OCI-LY1 (cell line): ENCODE results near the gene MRPL54.

Source experiments
- H2AFZ ChIP-seq: fragments of 200-600 bp; sonication (generic), shearing (Covaris generic); 2 replicates; pipeline ENCODE4 v1.6.0; 2014; ENCODE audit warnings: antibody characterized with exemption, mild to moderate bottlenecking, low read length
- H3F3A ChIP-seq: fragments of 200-600 bp; sonication (generic), shearing (Covaris generic); 2 replicates; pipeline ENCODE4 v1.6.0; 2014; ENCODE audit warnings: mild to moderate bottlenecking, antibody characterized with exemption, low read length, moderate library complexity; ENCODE audit not compliant: insufficient read depth
- H3K27ac ChIP-seq: fragments of 200-600 bp; sonication (generic); 2 replicates; pipeline ENCODE4 v1.5.1; 2014; ENCODE audit warnings: low read length, mixed run types, mild to moderate bottlenecking, low read depth; ENCODE audit not compliant: poor library complexity, severe bottlenecking
- H3K27me3 ChIP-seq: fragments of 200-600 bp; sonication (generic); 2 replicates; pipeline ENCODE4 v1.6.0; 2014; ENCODE audit warnings: antibody characterized with exemption, mild to moderate bottlenecking, low read length, moderate library complexity; ENCODE audit not compliant: insufficient read depth
- H3K36me3 ChIP-seq: fragments of 200-600 bp; sonication (generic); 2 replicates; pipeline ENCODE4 v1.6.1; 2014; ENCODE audit warnings: mild to moderate bottlenecking, antibody characterized with exemption, low read length, moderate library complexity, mixed read lengths; ENCODE audit not compliant: insufficient read depth
- H3K4me1 ChIP-seq: fragments of 200-600 bp; sonication (generic); 2 replicates; pipeline ENCODE4 v1.5.1; 2014; ENCODE audit warnings: mild to moderate bottlenecking, low read length, moderate library complexity; ENCODE audit not compliant: insufficient read depth, severe bottlenecking
- H3K4me2 ChIP-seq: fragments of 200-600 bp; sonication (generic), shearing (Covaris generic); 2 replicates; pipeline ENCODE4 v1.6.1; 2014; ENCODE audit warnings: low read length
- H3K4me3 ChIP-seq: fragments of 200-600 bp; sonication (generic); 2 replicates; pipeline ENCODE4 v1.5.1; 2014; ENCODE audit warnings: low read length, low read depth, mild to moderate bottlenecking, mixed read lengths; ENCODE audit not compliant: poor library complexity, severe bottlenecking
- H3K79me2 ChIP-seq: fragments of 200-600 bp; shearing (Covaris generic); 2 replicates; pipeline ENCODE4 v1.6.1; 2016; ENCODE audit warnings: mixed run types, low read length, mixed read lengths; ENCODE audit not compliant: insufficient read depth
- H3K9ac ChIP-seq: fragments of 200-600 bp; sonication (generic), shearing (Covaris generic); 2 replicates; pipeline ENCODE4 v1.6.1; 2014; ENCODE audit warnings: mild to moderate bottlenecking, low read length, mixed read lengths
- H3K9me2 ChIP-seq: fragments of 200-600 bp; sonication (generic), shearing (Covaris generic); 2 replicates; pipeline ENCODE4 v1.6.1; 2014; ENCODE audit warnings: low read depth, mild to moderate bottlenecking, low read length, mixed read lengths
- H3K9me3 ChIP-seq: fragments of 200-600 bp; shearing (Covaris generic); 2 replicates; pipeline ENCODE4 v1.6.1; 2014; ENCODE audit warnings: low read length, mixed read lengths
- H4K20me1 ChIP-seq: fragments of 200-600 bp; sonication (generic), shearing (Covaris generic); 2 replicates; pipeline ENCODE4 v1.6.0; 2016; ENCODE audit warnings: mild to moderate bottlenecking, low read length; ENCODE audit not compliant: insufficient read depth
- CTCF ChIP-seq: fragments of 200-600 bp; sonication (generic), shearing (Covaris generic); IDR thresholded peaks from 2 replicates; pipeline ENCODE4 v1.5.1; 2017; ENCODE audit warnings: mild to moderate bottlenecking, antibody characterized with exemption, low read length, moderate library complexity, mixed read lengths
- EZH2 ChIP-seq: fragments of 200-600 bp; sonication (generic), shearing (Covaris generic); IDR thresholded peaks from 2 replicates; pipeline ENCODE4 v1.8.0; 2017; ENCODE audit warnings: borderline replicate concordance, mixed run types, mild to moderate bottlenecking, antibody characterized with exemption, low read length, moderate library complexity, mixed read lengths

Gene MRPL54

DNA sequence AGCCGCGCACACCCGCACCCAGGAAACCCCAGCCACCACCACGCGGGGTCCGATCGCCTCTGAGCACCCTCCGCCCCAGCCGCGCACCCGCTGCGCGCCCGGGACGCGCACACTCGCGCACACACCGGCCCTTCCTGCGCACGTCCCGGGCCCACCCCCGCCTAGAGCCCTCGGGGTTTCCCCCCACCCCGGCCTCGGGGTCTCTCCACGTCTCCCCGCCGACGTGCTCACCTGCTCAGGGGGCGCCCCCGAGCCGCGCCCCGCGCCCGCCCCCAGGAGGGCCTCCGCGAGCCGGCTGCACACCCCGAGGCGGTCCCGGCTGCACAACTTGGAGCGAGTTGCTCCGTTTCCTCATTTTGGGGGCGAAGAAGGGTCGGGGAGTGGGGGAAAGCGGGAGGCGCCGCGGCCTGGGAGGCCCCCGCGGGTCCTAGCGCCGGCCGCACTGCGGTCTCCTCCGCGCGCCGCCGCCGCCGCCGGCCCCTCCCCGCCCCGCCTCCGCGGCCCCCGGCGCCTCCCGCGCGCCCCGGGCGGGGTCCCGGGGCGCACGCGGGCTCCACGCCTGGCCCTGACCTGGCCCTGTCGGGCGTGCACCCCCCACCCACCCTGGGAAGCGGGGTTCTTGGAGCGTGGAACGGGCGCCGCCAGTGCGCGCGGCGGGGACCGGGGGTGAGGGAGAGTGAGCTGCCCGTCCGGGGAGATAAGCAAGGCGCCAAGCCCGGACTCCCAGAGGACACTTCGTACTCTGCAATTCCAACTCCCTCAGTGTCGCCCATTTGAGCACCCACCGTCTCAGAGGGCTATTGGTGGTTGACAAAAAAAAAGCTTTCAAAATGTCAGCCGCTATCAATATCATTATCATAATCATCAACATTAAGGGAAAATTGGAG is 23.7 kb downstream of the MRPL54 start, which contains the start of gene MATK:
TSS of gene MATK (minus strand) at position 444 of the 887 bp plus-strand sequence. CDS start 1,246 bp downstream, outside the sequence.
- Histone ChIP-seq H3K9me3 (peaks cover 11% of the 10 kb centered on the region), H3K27ac (no peak within 1 kb of the TSS), H3F3A (no peaks in the 10 kb centered on the region), H3K79me2 (no peaks in the 10 kb centered on the region), H3K4me1 (no peaks in the 10 kb centered on the region), H2AFZ (no peak within 1 kb of the TSS), H3K9me2 (no peaks in the 10 kb centered on the region), H3K9ac (no peak within 1 kb of the TSS), H4K20me1 (no peaks in the 10 kb centered on the region), H3K4me3 (no peak within 1 kb of the TSS), H3K4me2 (no peak within 1 kb of the TSS), H3K36me3 (no peaks in the 10 kb centered on the region; the same call in 1 of the 2 replicates), H3K27me3 (peaks cover 3% of the 10 kb centered on the region; the same call in 1 of the 2 replicates)
- no peak for TF ChIP-seq CTCF
- no peak for TF ChIP-seq EZH2

- H2AFZ ChIP-seq, result no peak overlapping the region
- no peak overlapping the region for H3K9ac ChIP-seq
- H4K20me1 ChIP-seq, result no peaks in the 10 kb centered on the region
- H3F3A ChIP-seq, result no peaks in the 10 kb centered on the region
- no peak overlapping the region for H3K4me2 ChIP-seq
- H3K27ac ChIP-seq, result no peak overlapping the region
- peaks cover 4% of the 10 kb centered on the region; the same call in 1 of the 2 replicates for H3K27me3 ChIP-seq
- H3K79me2 ChIP-seq, result no peaks in the 10 kb centered on the region
- no peaks in the 10 kb centered on the region for H3K9me2 ChIP-seq
- no peaks in the 10 kb centered on the region for H3K9me3 ChIP-seq
- no peak for TF ChIP-seq CTCF
- TF ChIP-seq EZH2, result no peak
- no peaks in the 10 kb centered on the region for H3K4me1 ChIP-seq
- no peak overlapping the region for H3K4me3 ChIP-seq
- no peaks in the 10 kb centered on the region for H3K36me3 ChIP-seq
These were observed 26.7 kb downstream of the MRPL54 start for GRCh38 chr19:3788996-3789778.

DNA sequence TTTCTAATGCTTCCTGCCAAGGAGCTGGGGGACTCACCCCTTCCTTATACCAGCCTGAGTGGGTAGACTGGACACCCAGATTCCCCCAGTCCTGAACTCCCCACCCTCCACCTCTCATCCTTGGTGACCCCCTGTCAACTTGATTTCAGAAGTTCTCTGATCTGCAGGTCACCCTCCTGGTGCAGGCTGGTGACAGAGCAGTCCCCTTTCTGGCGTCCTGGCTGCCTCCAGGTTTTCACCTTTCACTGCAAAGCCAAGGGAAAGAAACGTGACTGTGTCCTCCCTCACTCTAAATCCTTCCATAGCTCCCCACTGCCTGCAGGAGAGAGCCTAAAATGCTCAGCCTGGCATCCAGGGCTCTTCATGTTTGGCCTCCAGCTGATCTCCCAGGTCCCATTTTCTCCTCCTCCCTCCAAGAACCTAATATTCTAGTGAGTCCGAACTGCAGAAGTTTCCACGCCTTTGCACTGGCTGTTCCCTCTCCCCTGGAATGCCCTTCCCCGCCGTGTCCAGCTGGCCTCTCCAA is 27.8 kb downstream of the MRPL54 start:
- Histone ChIP-seq H3K27me3 (peaks cover 3% of the 10 kb centered on the region; the same call in 1 of the 2 replicates), H3K9me3 (no peaks in the 10 kb centered on the region), H3K27ac (no peak overlapping the region), H4K20me1 (no peaks in the 10 kb centered on the region), H3K4me2 (no peak overlapping the region), H3K36me3 (no peaks in the 10 kb centered on the region), H2AFZ (no peak overlapping the region), H3F3A (no peaks in the 10 kb centered on the region), H3K9me2 (no peaks in the 10 kb centered on the region), H3K79me2 (no peaks in the 10 kb centered on the region), H3K4me3 (no peak overlapping the region), H3K4me1 (no peaks in the 10 kb centered on the region), H3K9ac (no peak overlapping the region)
- no peak for TF ChIP-seq CTCF
- no peak for TF ChIP-seq EZH2
